GM08714 (cell line): ENCODE measurements around the gene EIF5A2.

Experiments used
- H3K4me3 ChIP-seq: fragments of 200-500 bp; sonication (Bioruptor generic); 2 replicates; pipeline ENCODE4 v1.5.1; 2014; ENCODE audit warnings: mild to moderate bottlenecking, low read length, inconsistent platforms
- ZNF274 ChIP-seq: IDR thresholded peaks from 2 replicates; pipeline ENCODE4 v1.6.1; 2012; ENCODE audit warnings: mild to moderate bottlenecking, low read depth, low read length

EIF5A2 gene

DNA sequence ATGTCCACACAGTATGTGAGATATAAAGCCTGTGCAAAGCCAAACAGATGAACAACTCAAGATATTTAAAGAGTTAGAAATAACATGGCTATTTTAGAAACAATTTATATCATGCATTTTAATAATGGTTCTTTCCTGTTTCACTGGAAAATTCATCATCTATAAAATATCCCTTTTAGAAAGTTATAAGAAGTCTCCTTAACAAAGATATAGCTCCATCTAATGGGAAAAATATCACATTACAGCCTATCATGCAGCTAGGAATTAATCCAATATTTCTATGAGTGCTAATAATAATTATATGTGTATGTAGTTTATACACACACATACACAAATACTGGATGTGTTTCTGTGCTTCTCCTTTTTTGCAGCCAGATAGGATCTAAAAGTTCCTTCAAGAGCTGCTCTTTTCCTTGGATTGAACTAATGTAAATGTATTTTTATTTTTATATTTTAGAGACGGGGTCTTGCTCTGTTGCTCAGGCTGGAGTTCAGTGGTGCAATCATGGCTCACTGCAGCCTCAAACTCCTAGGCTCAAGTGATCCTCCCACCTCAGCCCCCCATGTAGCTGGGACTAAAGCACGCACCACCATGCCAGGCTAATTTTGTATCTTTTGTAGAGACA is 60.0 kb downstream of the EIF5A2 start:
- TF ChIP-seq ZNF274, result no peak
- no peak overlapping the region for H3K4me3 ChIP-seq

- no peak overlapping the region for H3K4me3 ChIP-seq
- TF ChIP-seq ZNF274, result no peak
These were observed 64.1 kb downstream of the EIF5A2 start for GRCh38 chr3:170844377-170844776.

GRCh38 chr3:170840291-170840859 is 68.1 kb downstream of the EIF5A2 start:
- TF ChIP-seq ZNF274, result no peak
- no peak overlapping the region for H3K4me3 ChIP-seq

DNA sequence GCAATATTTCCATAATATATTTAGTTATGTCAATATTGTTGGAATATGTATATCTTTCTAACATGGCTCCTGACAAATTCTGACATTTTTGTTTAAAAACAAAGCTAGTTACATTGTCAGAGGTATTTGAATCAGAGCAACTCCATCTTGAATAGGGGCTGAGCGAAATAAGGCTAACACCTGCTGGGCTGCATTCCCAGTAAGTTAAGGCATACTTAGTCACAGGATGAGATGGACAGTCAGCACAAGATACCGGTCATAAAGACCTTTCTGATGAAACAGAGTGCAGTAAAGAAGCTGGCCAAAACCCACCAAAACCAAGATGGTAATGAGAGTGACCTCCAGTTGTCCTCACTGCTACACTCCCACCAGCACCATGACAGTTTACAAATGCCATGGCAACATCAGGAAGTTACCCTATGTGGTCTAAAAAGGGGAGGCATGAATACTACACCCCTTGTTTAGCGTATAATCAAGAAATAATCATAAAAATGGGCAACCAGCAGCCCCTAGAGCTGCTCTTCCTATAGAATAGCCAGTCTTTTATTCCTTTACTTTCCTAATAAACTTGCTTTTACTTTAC is 68.8 kb downstream of the EIF5A2 start:
- no peak for TF ChIP-seq ZNF274
- no peak overlapping the region for H3K4me3 ChIP-seq
